Erythroblast (primary cell): Measurements from ENCODE around the gene SCFD1.

Experiments used
- GATA1 ChIP-seq: IDR thresholded peaks from 2 replicates; pipeline ENCODE4 v1.6.1; 2011; ENCODE audit warnings: low read depth, mild to moderate bottlenecking, control low read depth, low read length, moderate library complexity
- POLR2A ChIP-seq: IDR thresholded peaks from 2 replicates; pipeline ENCODE4 v1.6.1; 2011; ENCODE audit warnings: mild to moderate bottlenecking, low read length

DNA sequence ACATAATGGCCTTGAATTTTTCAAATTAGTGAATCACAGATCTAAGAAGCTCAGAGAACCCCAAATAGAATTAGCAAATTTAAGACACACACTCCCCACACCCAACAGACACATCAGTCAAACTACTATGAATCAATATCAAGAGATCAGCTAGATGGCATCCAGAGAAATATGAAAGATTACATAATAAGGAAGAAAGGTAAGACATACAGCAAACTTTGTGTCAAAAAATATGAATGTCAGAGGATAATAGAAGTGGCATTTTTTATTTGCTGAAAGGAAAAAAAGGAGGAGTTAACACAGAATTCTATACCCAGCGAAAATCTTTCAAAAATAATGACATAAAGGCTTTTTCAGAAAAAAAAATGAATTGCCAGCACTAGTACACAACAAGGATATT, 141.8 kb downstream of the SCFD1 start:
- TF ChIP-seq POLR2A (no peak), GATA1 (no peak)
